GM20431 (cell line): Measurements from ENCODE around the gene DIP2A.

Experiments
- in situ Hi-C: fragments of 300-500 bp; cut with MseI, MboI; formaldehyde crosslinking; loops from one replicate; pipeline ENCODE4 v1.15.0; 2020; ENCODE audit warnings: low sequenced_read_pairs; ENCODE audit not compliant: unreplicated experiment

The DIP2A gene

GRCh38 chr21:46458315-46459023, at the start of gene DIP2A:
DIP2A (plus strand) TSS chr21:46458891; CDS start chr21:46459132, 241 bp downstream.
- in situ Hi-C loops: no loop called here

GRCh38 chr21:46409641-46410406, 48.9 kb upstream of the DIP2A start:
- in situ Hi-C loops: no loop called here

GRCh38 chr21:46410516-46410915, 48.2 kb upstream of the DIP2A start:
- in situ Hi-C loops: no loop called here

- in situ Hi-C loops: no loop called here
Observed at GRCh38 chr21:46411236-46411635, 47.5 kb upstream of the DIP2A start.

GRCh38 chr21:46411691-46412090, 47.0 kb upstream of the DIP2A start:
- in situ Hi-C loops: no loop called here

GRCh38 chr21:46412521-46413364, 45.9 kb upstream of the DIP2A start:
- in situ Hi-C loops: no loop called here

GRCh38 chr21:46413365-46413696, 45.4 kb upstream of the DIP2A start:
- in situ Hi-C loops: no loop called here

GRCh38 chr21:46414965-46415275, 43.8 kb upstream of the DIP2A start:
- in situ Hi-C loops: no loop called here

- in situ Hi-C loops: no loop called here
Observed at GRCh38 chr21:46416551-46416950, 42.1 kb upstream of the DIP2A start.

GRCh38 chr21:46418265-46418946, 40.3 kb upstream of the DIP2A start:
- in situ Hi-C loops: no loop called here

GRCh38 chr21:46420241-46421190, 38.2 kb upstream of the DIP2A start:
- in situ Hi-C loops: no loop called here

- in situ Hi-C loops: no loop called here
Observed at GRCh38 chr21:46421191-46421750, 37.4 kb upstream of the DIP2A start.

- in situ Hi-C loops: no loop called here
Observed at GRCh38 chr21:46421756-46422555, 36.7 kb upstream of the DIP2A start.

GRCh38 chr21:46422636-46423241, 36.0 kb upstream of the DIP2A start:
- in situ Hi-C loops: no loop called here

- in situ Hi-C loops: no loop called here
Observed at GRCh38 chr21:46423546-46424038, 35.1 kb upstream of the DIP2A start.

GRCh38 chr21:46424039-46424591, 34.6 kb upstream of the DIP2A start:
- in situ Hi-C loops: no loop called here

- in situ Hi-C loops: no loop called here
Observed at GRCh38 chr21:46424621-46425020, 34.1 kb upstream of the DIP2A start.
